C4-2B (cell line): Measurements from ENCODE around the gene QSOX1.

ENCODE experiments used
- H3K27ac ChIP-seq: fragments of 450-650 bp; 2 replicates; pipeline ENCODE4 v1.5.1; 2017
- CTCF ChIP-seq: fragments of 450-650 bp; conservative IDR thresholded peaks from 2 replicates; pipeline ENCODE4 v1.5.1; 2017; ENCODE audit warnings: mild to moderate bottlenecking
- ZFX ChIP-seq: fragments of 450-650 bp; IDR thresholded peaks from 2 replicates; pipeline ENCODE4 v1.6.1; 2017

Gene QSOX1

GRCh38 chr1:180136968-180137356 is 17.7 kb upstream of the QSOX1 start:
- TF ChIP-seq ZFX: no peak
- TF ChIP-seq CTCF: no peak
- no peak overlapping the region for H3K27ac ChIP-seq

- H3K27ac ChIP-seq: no peak overlapping the region
- TF ChIP-seq CTCF (no peak), ZFX (no peak)
These were observed 16.9 kb upstream of the QSOX1 start for GRCh38 chr1:180137776-180138175.

GRCh38 chr1:180141381-180141934 is 13.2 kb upstream of the QSOX1 start:
- H3K27ac ChIP-seq: no peak overlapping the region
- TF ChIP-seq ZFX: no peak
- no peak for TF ChIP-seq CTCF

- H3K27ac ChIP-seq: no peak overlapping the region
- TF ChIP-seq CTCF (no peak), ZFX (no peak)
These were observed 11.3 kb upstream of the QSOX1 start for GRCh38 chr1:180143359-180143758.

GRCh38 chr1:180144659-180145357 is 9.9 kb upstream of the QSOX1 start:
- TF ChIP-seq ZFX (no peak), CTCF (no peak)
- H3K27ac ChIP-seq: no peak overlapping the region

GRCh38 chr1:180145446-180145845 is 9.2 kb upstream of the QSOX1 start:
- H3K27ac ChIP-seq: no peak overlapping the region
- TF ChIP-seq ZFX (no peak), CTCF (no peak)

GRCh38 chr1:180150982-180151381 is 3.7 kb upstream of the QSOX1 start:
- TF ChIP-seq CTCF (no peak), ZFX (no peak)
- H3K27ac ChIP-seq: no peak overlapping the region
